Metanephros (tissue), 2 donors: ENCODE data around the gene IL1RAPL1. TPM values are rescaled to one million over a fixed set of nuclear protein-coding genes. Genes with fewer than 3 reads are reported as not detected.

Source experiments
- small RNA-seq: library from RNA; depleted of rRNA; stranded (forward); fragments of <200 nt; gene quantifications from one replicate; pipeline ENCODE3, GENCODE V24; 2014; ENCODE audit warnings: low replicate concordance
- total RNA-seq: library from RNA; depleted of rRNA; stranded (reverse); fragments of >200 nt; gene quantifications from one replicate; pipeline ENCODE4 v1.2.3, GENCODE V29; 2014

IL1RAPL1 gene
- total RNA-seq, result 11.2 TPM

GRCh38 chrX:28586981-28587551 is at the start of gene IL1RAPL1:
Gene IL1RAPL1 (plus strand): TSS chrX:28587446.

Small RNA genes within 50 kb of the gene (small RNA-seq; reads per million reads assigned to genes)
- gene MIR4666B (not detected), gene RF00284 (not detected), gene RNA5SP500 (0.09 reads per million)
